Gastroesophageal sphincter (tissue), 4 donors: ENCODE data around the gene EEFSEC. TPM values are rescaled to one million over a fixed set of nuclear protein-coding genes. Genes with fewer than 3 reads are reported as not detected.

Experiments used
- ATAC-seq: fragments of 150-250 bp; one replicate; pipeline ENCODE4 v1.9.1; 2016; ENCODE audit warnings: mild to moderate bottlenecking, moderate library complexity
- H3K27ac ChIP-seq, 4 donors: fragments of 200-600 bp; sonication (generic) in 3 of 4; 1 replicate in 3 of 4; 2 replicates in 1 of 4; pipeline ENCODE4 v1.5.1; 2016 to 2019
- H3K27me3 ChIP-seq: fragments of 200-600 bp; sonication (generic); one replicate; pipeline ENCODE4 v1.5.1; 2019
- H3K36me3 ChIP-seq, 2 donors: fragments of 200-600 bp; sonication (generic); one replicate each; pipeline ENCODE4 v1.5.1; 2019; ENCODE audit warnings: control low read depth in 1 of 2
- H3K4me1 ChIP-seq, 3 donors: fragments of 200-600 bp; sonication (generic); 1 replicate in 2 of 3; 2 replicates in 1 of 3; pipeline ENCODE4 v1.5.1; 2016 to 2019; ENCODE audit warnings: control low read depth in 2 of 3
- H3K4me3 ChIP-seq, 2 donors: fragments of 200-600 bp; sonication (generic); one replicate each; pipeline ENCODE4 v1.5.1; 2019; ENCODE audit warnings: mild to moderate bottlenecking in 1 of 2, moderate library complexity in 1 of 2
- H3K9me3 ChIP-seq, 3 donors: fragments of 200-600 bp; sonication (generic); one replicate each; pipeline ENCODE4 v1.5.1; 2017 to 2019; ENCODE audit warnings: control low read depth in 2 of 3
- CTCF ChIP-seq, 4 experiments: fragments of 200-600 bp in 2 of 4; fragments of 450-650 bp in 2 of 4; sonication (generic) in 1 of 4; IDR thresholded peaks; one replicate each; pipeline ENCODE4 v1.5.1; 2017 to 2019; ENCODE audit warnings: antibody characterized with exemption in 4 of 4, mild to moderate bottlenecking in 2 of 4, moderate library complexity in 2 of 4
- EP300 ChIP-seq: sonication (generic); formaldehyde crosslinking; IDR thresholded peaks from one replicate; pipeline ENCODE4 v1.6.1; 2017; ENCODE audit warnings: antibody characterized with exemption, mild to moderate bottlenecking
- POLR2A ChIP-seq, 2 donors: fragments of 450-650 bp; IDR thresholded peaks; one replicate each; pipeline ENCODE4 v1.6.1; 2017; ENCODE audit warnings: antibody characterized with exemption in 2 of 2, mild to moderate bottlenecking in 2 of 2, moderate library complexity in 1 of 2
- POLR2AphosphoS5 ChIP-seq: sonication (generic); formaldehyde crosslinking; IDR thresholded peaks from one replicate; pipeline ENCODE4 v1.6.1; 2017; ENCODE audit warnings: antibody characterized with exemption
- WGBS, 2 donors: methylation state at CpG; one replicate each; pipeline ENCODE4 v1.1.5; 2018; ENCODE audit warnings: low coverage in 1 of 2; 5-methylcytosine and 5-hydroxymethylcytosine counted together
- total RNA-seq, 4 donors: library from RNA; depleted of rRNA; stranded (reverse); fragments of >200 nt; gene quantifications; one replicate each; pipeline ENCODE4 v1.1.0, GENCODE V29; 2016

The EEFSEC gene
- total RNA-seq, 4 donors from 2014 or later = 5.8 to 16.5 (median 11.4) TPM

GRCh38 chr3:128188956-128189355 lies 35.7 kb downstream of the EEFSEC start:
- Histone ChIP-seq H3K9me3 (no peaks in the 10 kb centered on the region), H3K36me3 (no peaks in the 10 kb centered on the region), H3K4me3 (no peak overlapping the region), H3K27me3 (no peaks in the 10 kb centered on the region), H3K27ac (no peak overlapping the region), H3K4me1 (peaks cover 0 to 11% (median 2%) of the 10 kb centered on the region in 3 donors)
- no peak for TF ChIP-seq CTCF (IDR thresholded peaks at IDR 0.05)
- TF ChIP-seq POLR2AphosphoS5 = no peak
- TF ChIP-seq EP300 = no peak
- no peak for TF ChIP-seq POLR2A (IDR thresholded peaks at IDR 0.05)
- ATAC-seq = no peak
- no CpG with 5 or more reads among the region's 4 CpGs for WGBS, 2 donors

GRCh38 chr3:128190501-128190900 lies 37.2 kb downstream of the EEFSEC start:
- no peak for TF ChIP-seq POLR2A (IDR thresholded peaks at IDR 0.05)
- no peak for TF ChIP-seq CTCF (IDR thresholded peaks at IDR 0.05)
- Histone ChIP-seq H3K4me3 (no peak overlapping the region), H3K27me3 (no peaks in the 10 kb centered on the region), H3K9me3 (no peaks in the 10 kb centered on the region), H3K36me3 (no peaks in the 10 kb centered on the region), H3K27ac (no peak overlapping the region), H3K4me1 (peaks cover 0 to 26% (median 13%) of the 10 kb centered on the region in 3 donors)
- WGBS, 2 donors = 5 to 100% methylated on average over 1 of the region's 1 CpG
- no peak for ATAC-seq

- 94 to 100% methylated on average over 2 to 3 of the region's 7 CpGs for WGBS, 2 donors
- Histone ChIP-seq H3K36me3 (no peaks in the 10 kb centered on the region), H3K27me3 (no peaks in the 10 kb centered on the region), H3K9me3 (no peaks in the 10 kb centered on the region), H3K27ac (no peak overlapping the region), H3K4me3 (no peak overlapping the region), H3K4me1 (peaks cover 0 to 31% (median 13%) of the 10 kb centered on the region in 3 donors)
- no peak for ATAC-seq
- no peak for TF ChIP-seq POLR2AphosphoS5
- no peak for TF ChIP-seq POLR2A (IDR thresholded peaks at IDR 0.05)
- TF ChIP-seq CTCF (IDR thresholded peaks at IDR 0.05) = no peak
- no peak for TF ChIP-seq EP300
These were observed 38.9 kb downstream of the EEFSEC start for GRCh38 chr3:128192131-128192530.

- H3K27ac ChIP-seq = no peak overlapping the region
- no peaks in the 10 kb centered on the region for H3K27me3 ChIP-seq
- no peak for ATAC-seq
- TF ChIP-seq EP300 (no peak), POLR2AphosphoS5 (no peak), POLR2A (IDR thresholded peaks at IDR 0.05) (no peak), CTCF (IDR thresholded peaks at IDR 0.05) (no peak)
- no peaks in the 10 kb centered on the region for H3K9me3 ChIP-seq
- H3K4me3 ChIP-seq = no peak overlapping the region
- 86% methylated on average over 2 of the region's 2 CpGs; no CpG with 5 or more reads in 1 of the 2 donors for WGBS, 2 donors
- H3K4me1 ChIP-seq = peaks cover 0 to 31% (median 13%) of the 10 kb centered on the region in 3 donors
- no peaks in the 10 kb centered on the region for H3K36me3 ChIP-seq
These were observed 39.9 kb downstream of the EEFSEC start for GRCh38 chr3:128193168-128193567.

- no peaks in the 10 kb centered on the region for H3K27me3 ChIP-seq
- no peak overlapping the region for H3K4me3 ChIP-seq
- H3K4me1 ChIP-seq = peaks cover 0 to 31% (median 13%) of the 10 kb centered on the region in 3 donors
- peak overlapping the region in 3 of 4 donors; percentile 35 to 56 (median 44) for H3K27ac ChIP-seq
- WGBS, 2 donors = 7 to 29% methylated on average over 3 to 4 of the region's 4 CpGs
- H3K9me3 ChIP-seq = no peaks in the 10 kb centered on the region
- ATAC-seq = peak; percentile 65
- no peaks in the 10 kb centered on the region for H3K36me3 ChIP-seq
- no peak for TF ChIP-seq POLR2AphosphoS5
These were observed 41.6 kb downstream of the EEFSEC start for GRCh38 chr3:128194843-128195242.
